Measurements from ENCODE around the gene RFT1. TPM values are rescaled to one million over a fixed set of nuclear protein-coding genes. Genes with fewer than 3 reads are reported as not detected.

RFT1 gene
- total and polyA plus RNA-seq, 2 donors (not counting 1 experiment from before 2014, with no cell fraction given), result 9.7 to 20.5 TPM

GRCh38 chr3:53082736-53083135, 47.5 kb downstream of the RFT1 start:
- TF ChIP-seq EZH2 (IDR thresholded peaks at IDR 0.05; ENCODE audit: low read length, missing control alignments) (no peak), CTCF (conservative IDR thresholded peaks at IDR 0.05 in 1 of 2, IDR thresholded peaks at IDR 0.05 in 1 of 2; ENCODE audit: low read depth in 1 of 2, low read length in 2 of 2) (no peak)
- no peak overlapping the region for H2AFZ ChIP-seq (ENCODE audit: low read length)
- no peak overlapping the region for H3K4me2 ChIP-seq (ENCODE audit: extremely low read depth, insufficient read depth, low read length)
- no peaks in the 10 kb centered on the region for H3K79me2 ChIP-seq (ENCODE audit: control insufficient read depth, insufficient read depth, low read length)
- no peaks in the 10 kb centered on the region for H3K9me3 ChIP-seq (ENCODE audit: control insufficient read depth, insufficient read depth, low read depth, low read length)
- no peak overlapping the region for H3K9ac ChIP-seq (ENCODE audit: insufficient read depth, low read length)
- H3K4me3 ChIP-seq (replicated peaks in 1 of 4; ENCODE audit: control extremely low read depth in 1 of 4, insufficient read depth in 1 of 4, low read depth in 3 of 4, low read length in 4 of 4), result no peak overlapping the region
- H4K20me1 ChIP-seq (ENCODE audit: control insufficient read depth, extremely low read depth, insufficient read depth, low read length), result no peaks in the 10 kb centered on the region
- no peaks in the 10 kb centered on the region for H3K36me3 ChIP-seq (ENCODE audit: control insufficient read depth, insufficient read depth, low read length)
- peaks cover 5% of the 10 kb centered on the region for H3K4me1 ChIP-seq (ENCODE audit: control insufficient read depth, extremely low read depth, insufficient read depth, low read length)
- no peak for DNase-seq (ENCODE audit: low read depth in 2 of 2)
- no peaks in the 10 kb centered on the region for H3K27me3 ChIP-seq (ENCODE audit: control insufficient read depth, insufficient read depth, low read length)
- H3K27ac ChIP-seq (ENCODE audit: insufficient read depth, low read length), result no peak overlapping the region

- peaks cover 5% of the 10 kb centered on the region for H3K4me1 ChIP-seq (ENCODE audit: control insufficient read depth, extremely low read depth, insufficient read depth, low read length)
- no peaks in the 10 kb centered on the region for H3K9me3 ChIP-seq (ENCODE audit: control insufficient read depth, insufficient read depth, low read depth, low read length)
- no peak for TF ChIP-seq CTCF (conservative IDR thresholded peaks at IDR 0.05 in 1 of 2, IDR thresholded peaks at IDR 0.05 in 1 of 2; ENCODE audit: low read depth in 1 of 2, low read length in 2 of 2)
- TF ChIP-seq EZH2 (IDR thresholded peaks at IDR 0.05; ENCODE audit: low read length, missing control alignments), result no peak
- no peak for DNase-seq (ENCODE audit: low read depth in 2 of 2)
- H3K79me2 ChIP-seq (ENCODE audit: control insufficient read depth, insufficient read depth, low read length), result no peaks in the 10 kb centered on the region
- no peaks in the 10 kb centered on the region for H4K20me1 ChIP-seq (ENCODE audit: control insufficient read depth, extremely low read depth, insufficient read depth, low read length)
- H3K4me3 ChIP-seq (replicated peaks in 1 of 4; ENCODE audit: control extremely low read depth in 1 of 4, insufficient read depth in 1 of 4, low read depth in 3 of 4, low read length in 4 of 4), result no peak overlapping the region
- H3K4me2 ChIP-seq (ENCODE audit: extremely low read depth, insufficient read depth, low read length), result no peak overlapping the region
- no peaks in the 10 kb centered on the region for H3K36me3 ChIP-seq (ENCODE audit: control insufficient read depth, insufficient read depth, low read length)
- H3K9ac ChIP-seq (ENCODE audit: insufficient read depth, low read length), result no peak overlapping the region
- no peaks in the 10 kb centered on the region for H3K27me3 ChIP-seq (ENCODE audit: control insufficient read depth, insufficient read depth, low read length)
- H3K27ac ChIP-seq (ENCODE audit: insufficient read depth, low read length), result no peak overlapping the region
- H2AFZ ChIP-seq (ENCODE audit: low read length), result no peak overlapping the region
These were observed 48.9 kb downstream of the RFT1 start for GRCh38 chr3:53081318-53081717.

GRCh38 chr3:53080612-53081205, 49.5 kb downstream of the RFT1 start:
- Histone ChIP-seq H3K36me3 (ENCODE audit: control insufficient read depth, insufficient read depth, low read length) (no peaks in the 10 kb centered on the region), H3K9me3 (ENCODE audit: control insufficient read depth, insufficient read depth, low read depth, low read length) (no peaks in the 10 kb centered on the region), H4K20me1 (ENCODE audit: control insufficient read depth, extremely low read depth, insufficient read depth, low read length) (no peaks in the 10 kb centered on the region), H3K4me3 (replicated peaks in 1 of 4; ENCODE audit: control extremely low read depth in 1 of 4, insufficient read depth in 1 of 4, low read depth in 3 of 4, low read length in 4 of 4) (no peak overlapping the region), H3K4me1 (ENCODE audit: control insufficient read depth, extremely low read depth, insufficient read depth, low read length) (peaks cover 5% of the 10 kb centered on the region), H3K4me2 (ENCODE audit: extremely low read depth, insufficient read depth, low read length) (no peak overlapping the region), H3K27me3 (ENCODE audit: control insufficient read depth, insufficient read depth, low read length) (no peaks in the 10 kb centered on the region), H3K27ac (ENCODE audit: insufficient read depth, low read length) (no peak overlapping the region), H2AFZ (ENCODE audit: low read length) (no peak overlapping the region), H3K79me2 (ENCODE audit: control insufficient read depth, insufficient read depth, low read length) (no peaks in the 10 kb centered on the region), H3K9ac (ENCODE audit: insufficient read depth, low read length) (no peak overlapping the region)
- DNase-seq (ENCODE audit: low read depth in 2 of 2), result no peak
- TF ChIP-seq EZH2 (IDR thresholded peaks at IDR 0.05; ENCODE audit: low read length, missing control alignments), result no peak
- no peak for TF ChIP-seq CTCF (conservative IDR thresholded peaks at IDR 0.05 in 1 of 2, IDR thresholded peaks at IDR 0.05 in 1 of 2; ENCODE audit: low read depth in 1 of 2, low read length in 2 of 2)

Data from fibroblast of lung (primary cell).